HCT116 (cell line): Measurements from ENCODE around the gene RASGRF1. TPM values are rescaled to one million over a fixed set of nuclear protein-coding genes. Genes with fewer than 3 reads are reported as not detected.

Source experiments
- ATAC-seq: fragments of 200-7000 bp; cut with Tn5 transposase; 2 replicates; pipeline ENCODE4 v1.9.1; 2020; ENCODE audit warnings: mild to moderate bottlenecking, moderate library complexity
- BruUV-seq: library from RNA; stranded (reverse); fragments of 400-500 nt; replicated peaks from 2 replicates; lab custom pipeline; 2021; lab: Mats Ljungman, UMichigan
- CTCF ChIA-PET: fragments of 300-600 bp; sonication (Branson Sonifier 250); formaldehyde crosslinking; loops from one replicate; lab custom pipeline; 2021; ENCODE audit warnings: antibody characterized with exemption; lab: Charles Lee
- POLR2A ChIA-PET: fragments of 300-600, 350-600 bp; sonication (Branson Sonifier 250); formaldehyde crosslinking; loops from one replicate; lab custom pipeline; 2021; ENCODE audit warnings: antibody characterized with exemption; lab: Charles Lee
- RAD21 ChIA-PET, 2 experiments: fragments of 300-600 bp; sonication (Branson Sonifier 250); formaldehyde crosslinking; loops; one replicate each; lab custom pipeline; 2023; ENCODE audit warnings: low total read pairs in 2 of 2; ENCODE audit not compliant: uncharacterized antibody in 2 of 2, unreplicated experiment in 2 of 2, low non-redundant PET in 1 of 2; lab: Charles Lee
- DNase-seq: peaks from one replicate; pipeline ENCODE4 v3.0.0-alpha.2; 2010; ENCODE audit warnings: low read depth, low spot score
- H2AFZ ChIP-seq: fragments of 200-600 bp; shearing (Covaris generic), sonication (generic); 2 replicates; pipeline ENCODE4 v1.6.1; 2017; ENCODE audit warnings: low read depth, mixed run types, mixed read lengths, antibody characterized with exemption, low read length; ENCODE audit not compliant: poor library complexity, severe bottlenecking
- H3K27ac ChIP-seq: 2 replicates; pipeline ENCODE4 v1.5.1; 2012; ENCODE audit warnings: low read depth, low read length
- H3K27me3 ChIP-seq: fragments of 200-600 bp; sonication (generic); 2 replicates; pipeline ENCODE4 v1.6.1; 2016; ENCODE audit warnings: mixed run types, low read length, mixed read lengths; ENCODE audit not compliant: insufficient read depth
- H3K36me3 ChIP-seq, 2 experiments: fragments of 200-500 bp in 1 of 2; fragments of 200-600 bp in 1 of 2; sonication (Bioruptor generic) in 1 of 2; sonication (generic) in 1 of 2; 2 replicates each; pipeline versions ENCODE4 v1.5.1 to v1.6.1; 2014 to 2016; ENCODE audit warnings: low read length in 2 of 2, inconsistent platforms in 1 of 2, mixed read lengths in 1 of 2, mixed run types in 1 of 2; ENCODE audit not compliant: insufficient read depth in 2 of 2, control insufficient read depth in 1 of 2
- H3K4me1 ChIP-seq, 2 experiments: fragments of 200-600 bp in 1 of 2; sonication (generic) in 1 of 2; 2 replicates each; pipeline versions ENCODE4 v1.5.1 to v1.6.1; 2012 to 2017; ENCODE audit warnings: low read length in 2 of 2, inconsistent platforms in 1 of 2, mild to moderate bottlenecking in 1 of 2, mixed read lengths in 1 of 2, mixed run types in 1 of 2, moderate library complexity in 1 of 2; ENCODE audit not compliant: insufficient read depth in 2 of 2, control insufficient read depth in 1 of 2
- H3K4me2 ChIP-seq: fragments of 200-600 bp; sonication (generic); 2 replicates; pipeline ENCODE4 v1.6.1; 2017; ENCODE audit warnings: mixed run types, low read length, mixed read lengths
- H3K4me3 ChIP-seq, 2 experiments: fragments of 200-600 bp in 1 of 2; sonication (generic) in 1 of 2; replicated peaks in 1 of 2; 2 replicates each; pipeline ENCODE4 v1.5.1; 2011 to 2016; ENCODE audit warnings: low read length in 2 of 2, control low read depth in 1 of 2, low read depth in 1 of 2, mild to moderate bottlenecking in 1 of 2, mixed read lengths in 1 of 2, mixed run types in 1 of 2
- H3K79me2 ChIP-seq: fragments of 200-600 bp; sonication (generic); 2 replicates; pipeline ENCODE4 v1.6.1; 2017; ENCODE audit warnings: mild to moderate bottlenecking, mixed run types, low read length, moderate library complexity, mixed read lengths; ENCODE audit not compliant: insufficient read depth
- H3K9ac ChIP-seq: fragments of 200-600 bp; sonication (generic); 2 replicates; pipeline ENCODE4 v1.6.1; 2016; ENCODE audit warnings: low read length, mixed read lengths
- H3K9me2 ChIP-seq: fragments of 200-600 bp; sonication (generic), shearing (Covaris generic); 2 replicates; pipeline ENCODE4 v1.6.1; 2017; ENCODE audit warnings: mixed run types, mild to moderate bottlenecking, moderate library complexity; ENCODE audit not compliant: insufficient read depth
- H3K9me3 ChIP-seq, 2 experiments: fragments of 200-500 bp in 1 of 2; fragments of 200-600 bp in 1 of 2; sonication (Bioruptor generic) in 1 of 2; sonication (generic) in 1 of 2; 2 replicates each; pipeline ENCODE4 v1.6.1; 2014 to 2017; ENCODE audit warnings: low read length in 2 of 2, mixed read lengths in 2 of 2, inconsistent platforms in 1 of 2, low read depth in 1 of 2, mild to moderate bottlenecking in 1 of 2, mixed run types in 1 of 2, moderate library complexity in 1 of 2; ENCODE audit not compliant: control insufficient read depth in 1 of 2, insufficient read depth in 1 of 2
- H4K20me1 ChIP-seq: fragments of 200-600 bp; sonication (generic), shearing (Covaris generic); 2 replicates; pipeline ENCODE4 v1.6.1; 2017; ENCODE audit warnings: mixed run types, mild to moderate bottlenecking, moderate library complexity; ENCODE audit not compliant: insufficient read depth
- ATF3 ChIP-seq: IDR thresholded peaks from 2 replicates; pipeline ENCODE4 v1.6.1; 2012
- CBX3 ChIP-seq: IDR thresholded peaks from 2 replicates; pipeline ENCODE4 v1.6.1; 2012; ENCODE audit warnings: low read depth
- CEBPB ChIP-seq: IDR thresholded peaks from 2 replicates; pipeline ENCODE4 v1.6.1; 2012; ENCODE audit warnings: low read depth
- EGR1 ChIP-seq: IDR thresholded peaks from 2 replicates; pipeline ENCODE4 v1.6.1; 2012; ENCODE audit warnings: low read depth
- ELF1 ChIP-seq: IDR thresholded peaks from 2 replicates; pipeline ENCODE4 v1.6.1; 2012; ENCODE audit warnings: low read depth, borderline replicate concordance
- EZH2phosphoT487 ChIP-seq: fragments of 200-600 bp; IDR thresholded peaks from 2 replicates; pipeline ENCODE4 v1.6.1; 2018; ENCODE audit warnings: antibody characterized with exemption, borderline replicate concordance
- FOSL1 ChIP-seq: IDR thresholded peaks from 2 replicates; pipeline ENCODE4 v1.6.1; 2012; ENCODE audit warnings: low read depth
- JUND ChIP-seq: IDR thresholded peaks from 2 replicates; pipeline ENCODE4 v1.6.1; 2012
- MAX ChIP-seq: IDR thresholded peaks from 2 replicates; pipeline ENCODE4 v1.6.1; 2012
- RAD21 ChIP-seq: IDR thresholded peaks from 2 replicates; pipeline ENCODE4 v1.6.1; 2012; ENCODE audit warnings: low read depth, mild to moderate bottlenecking
- REST ChIP-seq: IDR thresholded peaks from 2 replicates; pipeline ENCODE4 v1.6.1; 2012; ENCODE audit warnings: low read depth
- SP1 ChIP-seq: IDR thresholded peaks from 2 replicates; pipeline ENCODE4 v1.6.1; 2012; ENCODE audit warnings: low read depth
- TCF7L2 ChIP-seq: IDR thresholded peaks from 2 replicates; pipeline ENCODE4 v1.7.0; 2011; ENCODE audit warnings: borderline replicate concordance, inconsistent platforms; ENCODE audit not compliant: insufficient read depth, insufficient read length; ENCODE audit errors: extremely low read depth
- ZFX ChIP-seq: fragments of 450-650 bp; IDR thresholded peaks from 2 replicates; pipeline ENCODE4 v1.6.1; 2017
- ZNF274 ChIP-seq: fragments of 200-500 bp; sonication (Bioruptor generic); IDR thresholded peaks from 2 replicates; pipeline ENCODE4 v1.6.1; 2014; ENCODE audit warnings: mild to moderate bottlenecking, low read depth, low read length, inconsistent platforms
- intact Hi-C: fragments of 100-400 bp; cut with micrococcal nuclease; formaldehyde crosslinking; loops from 2 replicates; pipeline ENCODE4 v1.10.0; 2022
- total RNA-seq: library from RNA; stranded (reverse); gene quantifications from one replicate; pipeline ENCODE4 v1.2.1, GENCODE V29; 2021; ENCODE audit not compliant: unreplicated experiment
- TF ChIP-seq, protein P1 (sequence below): IDR thresholded peaks from 2 replicates; pipeline ENCODE4 v1.6.1; 2011; ENCODE audit warnings: mild to moderate bottlenecking, low read length, moderate library complexity; ENCODE audit not compliant: insufficient replicate concordance; ENCODE audit errors: extremely low read depth

Gene RASGRF1
- total RNA-seq, 1 experiment from 2014 or later: 2.4 TPM

- no TSS peak for BruUV-seq
- H3K27me3 ChIP-seq: no peaks in the 10 kb centered on the region
- ATAC-seq (no peak), DNase-seq (no peak)
- no peaks in the 10 kb centered on the region for H3K4me1 ChIP-seq
- ChIA-PET RAD21 (interaction anchor here in 1 of 2 experiments (0.6 to 1.1 kb wide), 2 partner anchors 118 to 159 kb away, joined by 5 to 7 read pairs; no protein-coding TSS in a partner anchor), POLR2A (no interaction called here), CTCF (interaction anchor here (1.5 to 1.6 kb wide), 2 partner anchors 19 to 158 kb away, joined by 3 to 11 read pairs; no protein-coding TSS in a partner anchor)
- H3K9ac ChIP-seq: no peak overlapping the region
- H3K27ac ChIP-seq: no peak overlapping the region
- H3K36me3 ChIP-seq: no peaks in the 10 kb centered on the region
- no peaks in the 10 kb centered on the region for H3K79me2 ChIP-seq
- 0 out of 4 replicates have a peak, but pooled peaks cover 0 to 5% of the 10 kb centered on the region in 2 experiments for H3K9me3 ChIP-seq
- TF ChIP-seq EGR1 (no peak), REST (no peak), JUND (no peak), ZFX (no peak), CEBPB (no peak), ZNF274 (no peak), TCF7L2 (no peak), RAD21 (no peak), FOSL1 (no peak), ELF1 (no peak), CBX3 (no peak), SP1 (no peak), ATF3 (no peak), EZH2phosphoT487 (no peak), MAX (no peak)
- TF ChIP-seq, protein P1, sequence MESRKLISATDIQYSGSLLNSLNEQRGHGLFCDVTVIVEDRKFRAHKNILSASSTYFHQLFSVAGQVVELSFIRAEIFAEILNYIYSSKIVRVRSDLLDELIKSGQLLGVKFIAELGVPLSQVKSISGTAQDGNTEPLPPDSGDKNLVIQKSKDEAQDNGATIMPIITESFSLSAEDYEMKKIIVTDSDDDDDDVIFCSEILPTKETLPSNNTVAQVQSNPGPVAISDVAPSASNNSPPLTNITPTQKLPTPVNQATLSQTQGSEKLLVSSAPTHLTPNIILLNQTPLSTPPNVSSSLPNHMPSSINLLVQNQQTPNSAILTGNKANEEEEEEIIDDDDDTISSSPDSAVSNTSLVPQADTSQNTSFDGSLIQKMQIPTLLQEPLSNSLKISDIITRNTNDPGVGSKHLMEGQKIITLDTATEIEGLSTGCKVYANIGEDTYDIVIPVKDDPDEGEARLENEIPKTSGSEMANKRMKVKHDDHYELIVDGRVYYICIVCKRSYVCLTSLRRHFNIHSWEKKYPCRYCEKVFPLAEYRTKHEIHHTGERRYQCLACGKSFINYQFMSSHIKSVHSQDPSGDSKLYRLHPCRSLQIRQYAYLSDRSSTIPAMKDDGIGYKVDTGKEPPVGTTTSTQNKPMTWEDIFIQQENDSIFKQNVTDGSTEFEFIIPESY: no peak
- no peaks in the 10 kb centered on the region for H4K20me1 ChIP-seq
- H3K4me3 ChIP-seq: no peak overlapping the region
- intact Hi-C loops: no loop called here
- H3K4me2 ChIP-seq: no peak overlapping the region
- H2AFZ ChIP-seq: no peak overlapping the region
- no peaks in the 10 kb centered on the region for H3K9me2 ChIP-seq
These were observed 64.8 kb downstream of the RASGRF1 start for GRCh38 chr15:79025802-79026201.
